Fibroblast of skin of back (primary cell): ENCODE measurements around the gene CHMP4A.

Experiments used
- DNase-seq: peaks from one replicate; pipeline ENCODE4 v3.0.0-alpha.2; 2013

The CHMP4A gene

GRCh38 chr14:24177041-24177825 is 36.1 kb downstream of the CHMP4A start:
- DNase-seq = no peak

DNA sequence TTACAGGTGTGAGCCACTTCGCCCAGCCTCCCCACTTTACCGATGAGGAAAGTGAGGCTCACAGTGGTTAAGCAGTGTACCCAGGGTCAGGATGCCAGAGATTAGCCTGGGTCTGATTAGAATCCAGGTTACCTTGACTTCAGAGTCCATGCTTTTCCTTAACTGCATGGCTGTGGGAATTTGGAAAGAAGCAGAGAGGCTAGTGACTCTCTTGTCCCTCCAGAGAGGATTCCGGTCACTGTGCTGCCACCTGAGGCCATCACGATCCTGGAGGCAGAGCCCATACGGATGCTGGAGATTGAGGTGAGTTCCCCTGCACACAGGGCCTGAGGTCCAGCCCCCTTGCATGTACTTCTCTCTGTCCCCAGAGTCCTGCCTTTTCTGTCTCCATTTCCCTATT is 36.7 kb downstream of the CHMP4A start:
- no peak for DNase-seq

DNA sequence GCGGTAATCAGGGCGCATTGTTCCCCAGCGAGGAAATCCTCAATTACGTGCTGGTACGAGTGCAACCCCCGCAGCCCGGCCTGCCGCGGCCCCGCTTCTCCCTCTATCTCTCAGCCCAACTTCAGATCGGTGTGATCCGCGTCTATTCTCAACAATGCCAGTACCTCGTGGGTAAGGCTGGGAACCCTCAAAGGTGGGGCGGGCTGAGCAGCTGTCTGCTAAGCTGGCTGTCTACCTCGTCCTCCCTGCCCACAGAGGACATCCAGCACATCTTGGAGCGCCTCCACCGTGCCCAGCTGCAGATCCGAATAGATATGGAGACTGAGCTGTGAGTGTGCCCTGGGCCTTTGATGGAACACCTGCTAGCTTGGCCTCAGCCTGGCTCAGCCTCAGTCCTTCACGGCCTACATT is 40.4 kb downstream of the CHMP4A start:
- no peak for DNase-seq

DNA sequence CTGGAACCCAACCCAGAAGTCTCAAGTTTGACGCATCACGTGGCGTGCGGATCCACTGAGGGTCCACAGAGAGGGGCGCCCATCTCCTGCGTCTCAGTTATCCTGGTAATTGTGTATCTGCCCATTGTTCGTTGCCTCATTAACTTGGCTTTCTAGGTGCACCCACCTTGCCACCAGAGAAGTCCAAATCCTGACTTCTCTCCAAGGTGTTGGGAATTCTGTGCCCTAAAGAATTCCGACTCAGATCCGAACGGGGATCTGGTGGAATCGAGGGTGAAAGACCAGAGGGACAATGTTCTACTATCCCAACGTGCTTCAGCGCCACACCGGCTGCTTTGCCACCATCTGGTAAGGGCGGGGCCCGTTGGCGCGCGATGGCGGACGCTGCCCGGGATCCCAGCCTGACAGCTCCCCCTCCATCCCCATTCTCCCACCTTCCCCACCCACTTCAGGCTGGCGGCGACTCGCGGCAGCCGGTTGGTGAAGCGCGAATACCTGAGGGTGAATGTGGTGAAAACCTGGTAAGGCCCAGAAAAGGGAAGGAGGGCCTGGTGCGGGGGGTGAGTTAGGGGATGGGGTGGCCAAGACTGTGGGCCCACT is 40.9 kb downstream of the CHMP4A start:
- DNase-seq = no peak

DNA sequence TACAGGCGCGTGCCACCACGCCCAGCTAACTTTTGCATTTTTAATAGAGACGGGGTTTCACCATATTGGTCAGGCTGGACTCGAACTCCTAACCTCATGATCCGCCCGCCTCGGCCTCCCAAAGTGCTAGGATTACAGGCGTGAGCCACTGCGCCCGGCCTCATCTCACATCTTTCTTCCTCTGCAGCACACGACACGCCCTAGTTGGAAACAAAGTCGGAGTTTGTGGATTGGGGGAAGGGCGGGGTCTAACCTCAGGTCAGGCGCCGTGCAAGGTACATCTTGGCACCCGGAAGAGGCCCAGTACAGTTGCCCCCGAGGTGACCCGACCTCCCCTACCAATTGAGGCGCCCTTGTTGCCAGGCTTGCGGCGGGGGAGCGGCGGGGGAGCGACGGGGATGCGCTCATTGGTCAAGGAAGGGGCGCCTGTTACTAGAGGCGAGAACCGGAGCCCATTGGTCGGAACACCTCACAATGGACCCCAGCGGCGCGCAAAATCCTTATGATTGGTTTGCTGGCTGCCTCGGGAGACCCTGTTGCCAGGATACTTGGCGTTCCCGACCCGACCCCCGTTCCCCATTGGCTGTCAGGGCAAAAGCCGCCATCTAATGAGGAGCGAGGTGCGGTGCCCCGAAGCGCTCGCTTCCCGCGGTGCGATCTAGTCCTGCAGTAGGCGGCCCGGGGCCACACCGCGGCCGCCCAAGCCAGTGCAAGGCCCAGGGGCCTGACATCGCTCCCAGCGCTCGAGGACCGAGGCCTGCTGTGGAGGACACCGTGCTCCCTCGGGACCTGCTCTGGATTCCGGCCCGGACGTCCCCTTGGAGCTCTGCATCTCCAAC is 41.6 kb downstream of the CHMP4A start, which contains the start of gene REC8:
Gene REC8 (plus strand): TSS at position 659 of the 839 bp plus-strand sequence. CDS start 473 bp downstream, outside the sequence.
- DNase-seq = peak; percentile 34

DNA sequence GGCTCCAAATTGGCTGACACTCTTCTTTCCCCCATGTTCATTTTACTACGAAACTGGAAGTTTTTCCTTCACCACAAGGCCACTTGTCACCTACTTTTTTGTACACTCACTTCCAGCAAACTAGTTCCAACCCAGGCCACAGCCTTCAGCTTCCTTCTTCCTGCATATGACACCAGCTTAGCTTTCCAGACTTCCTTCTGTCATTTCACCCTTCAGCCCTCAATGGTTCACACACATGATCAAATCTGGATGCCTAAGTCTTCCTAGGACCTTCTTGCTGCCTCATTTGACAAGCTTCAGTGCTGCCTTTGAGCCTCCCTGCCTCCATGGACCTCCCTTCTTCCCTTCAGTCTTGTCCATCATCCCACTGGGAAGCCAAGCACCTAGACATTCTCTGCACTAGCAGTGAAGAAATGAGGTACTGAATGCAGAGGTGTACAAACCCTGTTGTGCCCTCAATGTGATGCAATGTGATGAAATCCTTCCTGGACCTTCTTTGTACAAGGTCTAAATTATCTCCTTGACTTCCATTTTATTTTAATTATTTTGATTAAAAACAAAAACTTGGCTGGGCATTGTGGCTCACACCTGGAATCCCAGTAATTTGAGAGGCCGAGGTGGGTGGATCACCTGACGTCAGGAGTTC is 45.7 kb downstream of the CHMP4A start:
- no peak for DNase-seq

- no peak for DNase-seq
These were observed 47.5 kb downstream of the CHMP4A start for GRCh38 chr14:24165785-24166184.

GRCh38 chr14:24164518-24164991 is 48.7 kb downstream of the CHMP4A start:
- no peak for DNase-seq

DNA sequence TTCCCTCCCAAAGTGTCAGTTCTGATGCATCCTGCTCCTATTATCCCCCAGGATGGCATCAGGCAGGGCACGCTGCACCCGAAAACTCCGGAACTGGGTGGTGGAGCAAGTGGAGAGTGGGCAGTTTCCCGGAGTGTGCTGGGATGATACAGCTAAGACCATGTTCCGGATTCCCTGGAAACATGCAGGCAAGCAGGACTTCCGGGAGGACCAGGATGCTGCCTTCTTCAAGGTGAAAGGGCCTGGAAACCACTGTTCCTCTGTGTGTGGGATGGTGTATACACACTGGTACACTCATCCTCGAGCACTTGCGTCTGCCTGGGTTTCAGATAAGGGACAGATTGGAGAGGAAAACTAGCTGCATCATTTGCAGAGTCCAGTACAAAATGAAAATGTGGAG is 51.2 kb downstream of the CHMP4A start:
- DNase-seq = no peak

DNA sequence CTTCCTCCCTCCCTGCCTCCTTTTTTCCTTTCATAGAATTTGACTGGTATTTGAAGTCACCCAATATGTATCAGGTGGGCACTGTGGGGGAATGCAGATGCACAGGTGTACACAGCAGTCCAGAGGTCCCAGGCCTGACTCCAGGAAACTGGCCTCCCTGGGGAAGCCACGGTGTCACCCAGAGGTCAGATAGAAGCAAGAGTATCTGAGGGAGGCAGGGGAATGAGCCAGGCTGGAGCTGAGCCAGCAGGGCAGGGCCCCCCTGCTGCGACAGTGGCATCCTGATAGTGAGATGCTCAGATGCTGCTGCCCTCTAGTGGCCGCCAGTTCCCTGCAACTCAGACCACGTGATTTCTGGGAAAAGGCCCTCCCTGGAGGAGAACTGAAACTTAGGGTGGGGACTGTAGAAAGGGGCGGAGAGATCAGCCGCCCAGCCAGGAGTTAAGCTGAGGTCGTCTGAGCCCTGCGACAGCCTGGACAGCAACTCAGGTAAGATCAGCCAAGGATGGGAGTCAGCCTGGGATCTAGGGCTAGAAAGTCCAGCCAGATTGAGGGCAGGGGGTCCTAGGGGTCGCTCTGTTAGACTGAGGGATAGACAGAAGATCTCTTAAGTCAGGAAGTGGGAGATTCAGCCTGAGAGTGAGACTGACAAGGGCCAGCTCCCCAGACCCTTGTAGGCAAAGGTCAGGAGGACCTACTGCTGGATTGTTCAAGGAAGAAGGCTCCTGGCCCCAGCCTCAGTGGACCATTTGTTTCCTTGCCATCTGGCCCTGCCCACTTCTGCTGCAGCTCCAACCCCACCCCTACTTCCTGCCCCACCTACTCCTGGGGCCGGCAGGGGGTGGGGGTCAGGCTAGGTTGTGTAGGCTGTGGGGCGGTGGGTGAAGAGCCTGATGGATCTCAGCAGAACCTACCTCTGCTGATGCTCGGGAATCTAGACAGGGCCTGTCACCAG is 52.2 kb downstream of the CHMP4A start, which contains the start of gene IRF9:
Gene IRF9 (plus strand): TSS at position 416 of the 955 bp plus-strand sequence. CDS start 880 bp downstream, outside the sequence.
- peak; percentile 95 for DNase-seq

GRCh38 chr14:24160499-24160849 is 52.8 kb downstream of the CHMP4A start:
- DNase-seq = no peak

GRCh38 chr14:24159777-24160498 is 53.4 kb downstream of the CHMP4A start:
- no peak for DNase-seq
